Adrenal gland (tissue), 5 donors: ENCODE measurements around the gene CCDC81.

Experiments
- POLR2A ChIP-seq, 2 donors: fragments of 450-650 bp; IDR thresholded peaks; one replicate each; pipeline ENCODE4 v1.6.1; 2017; ENCODE audit warnings: antibody characterized with exemption in 2 of 2, mild to moderate bottlenecking in 2 of 2, moderate library complexity in 1 of 2
- TF ChIP-seq, protein P1 (sequence below), 6 experiments: fragments of 450-650 bp in 4 of 6; fragments of 200-600 bp in 2 of 6; sonication (generic) in 1 of 6; IDR thresholded peaks; 1 replicate in 5 of 6; 2 replicates in 1 of 6; pipeline versions ENCODE4 v1.5.1 to v1.8.0; 2016 to 2021; ENCODE audit warnings: antibody characterized with exemption in 6 of 6, mild to moderate bottlenecking in 2 of 6, moderate library complexity in 1 of 6
- donor health status: DM: no; HTN: no; CAD: no.

DNA sequence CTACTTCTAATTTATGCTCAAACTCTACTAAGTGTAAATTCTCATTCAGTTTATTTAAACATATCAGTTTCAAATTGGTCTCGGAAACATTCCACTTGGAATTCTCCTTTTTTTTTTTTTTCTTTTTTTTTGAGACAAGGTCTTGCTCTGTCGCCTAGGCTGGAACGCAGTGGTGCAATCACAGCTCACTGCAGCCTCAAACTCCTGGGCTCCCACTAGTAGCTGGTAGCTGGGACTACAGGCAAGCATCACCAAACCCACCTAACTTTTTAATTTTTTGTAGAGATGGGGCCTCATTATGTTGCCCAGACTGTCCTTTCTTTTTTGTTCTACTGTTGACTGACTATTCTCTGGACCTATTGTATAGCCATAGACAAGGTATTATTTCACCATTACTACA lies 33.3 kb upstream of the CCDC81 start:
- TF ChIP-seq, protein P1, sequence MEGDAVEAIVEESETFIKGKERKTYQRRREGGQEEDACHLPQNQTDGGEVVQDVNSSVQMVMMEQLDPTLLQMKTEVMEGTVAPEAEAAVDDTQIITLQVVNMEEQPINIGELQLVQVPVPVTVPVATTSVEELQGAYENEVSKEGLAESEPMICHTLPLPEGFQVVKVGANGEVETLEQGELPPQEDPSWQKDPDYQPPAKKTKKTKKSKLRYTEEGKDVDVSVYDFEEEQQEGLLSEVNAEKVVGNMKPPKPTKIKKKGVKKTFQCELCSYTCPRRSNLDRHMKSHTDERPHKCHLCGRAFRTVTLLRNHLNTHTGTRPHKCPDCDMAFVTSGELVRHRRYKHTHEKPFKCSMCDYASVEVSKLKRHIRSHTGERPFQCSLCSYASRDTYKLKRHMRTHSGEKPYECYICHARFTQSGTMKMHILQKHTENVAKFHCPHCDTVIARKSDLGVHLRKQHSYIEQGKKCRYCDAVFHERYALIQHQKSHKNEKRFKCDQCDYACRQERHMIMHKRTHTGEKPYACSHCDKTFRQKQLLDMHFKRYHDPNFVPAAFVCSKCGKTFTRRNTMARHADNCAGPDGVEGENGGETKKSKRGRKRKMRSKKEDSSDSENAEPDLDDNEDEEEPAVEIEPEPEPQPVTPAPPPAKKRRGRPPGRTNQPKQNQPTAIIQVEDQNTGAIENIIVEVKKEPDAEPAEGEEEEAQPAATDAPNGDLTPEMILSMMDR (IDR thresholded peaks at IDR 0.05) = no peak
- TF ChIP-seq POLR2A (IDR thresholded peaks at IDR 0.05) = no peak
